Uterus (tissue), 4 donors: ENCODE data around the gene CLDN1. TPM values are rescaled to one million over a fixed set of nuclear protein-coding genes. Genes with fewer than 3 reads are reported as not detected.
A peak's percentile ranks its signal among the peaks of the same experiment; 100 is the strongest.

Experiments
- DNase-seq, 2 donors: peaks; one replicate each; pipeline ENCODE4 v3.0.0-alpha.2; 2019 to 2020
- H3K27ac ChIP-seq, 2 donors: fragments of 200-600 bp; sonication (generic); 1 replicate in 1 of 2; 2 replicates in 1 of 2; pipeline ENCODE4 v1.5.1; 2016 to 2018
- H3K27me3 ChIP-seq, 2 donors: fragments of 200-600 bp; sonication (generic); one replicate each; pipeline ENCODE4 v1.5.1; 2018 to 2019; ENCODE audit warnings: control low read depth in 1 of 2
- H3K36me3 ChIP-seq, 2 donors: fragments of 200-600 bp; sonication (generic); one replicate each; pipeline ENCODE4 v1.5.1; 2019; ENCODE audit warnings: control low read depth in 1 of 2
- H3K4me1 ChIP-seq, 2 donors: fragments of 200-600 bp; sonication (generic); one replicate each; pipeline ENCODE4 v1.5.1; 2018 to 2019; ENCODE audit warnings: control low read depth in 1 of 2
- H3K4me3 ChIP-seq, 2 donors: fragments of 200-600 bp; sonication (generic); 1 replicate in 1 of 2; 2 replicates in 1 of 2; pipeline ENCODE4 v1.5.1; 2018 to 2019; ENCODE audit warnings: mild to moderate bottlenecking in 1 of 2
- H3K9me3 ChIP-seq, 2 donors: fragments of 200-600 bp; sonication (generic); one replicate each; pipeline ENCODE4 v1.5.1; 2019; ENCODE audit warnings: control low read depth in 1 of 2
- CTCF ChIP-seq, 4 experiments: fragments of 200-600 bp in 2 of 4; fragments of 450-650 bp in 2 of 4; sonication (generic) in 2 of 4; IDR thresholded peaks; one replicate each; pipeline ENCODE4 v1.5.1; 2016 to 2019; ENCODE audit warnings: antibody characterized with exemption in 4 of 4, mild to moderate bottlenecking in 2 of 4, moderate library complexity in 1 of 4
- POLR2A ChIP-seq, 2 donors: fragments of 450-650 bp; IDR thresholded peaks; one replicate each; pipeline ENCODE4 v1.6.1; 2016; ENCODE audit warnings: antibody characterized with exemption in 2 of 2, mild to moderate bottlenecking in 1 of 2, moderate library complexity in 1 of 2
- intact Hi-C: fragments of 100-400 bp; cut with DNase I; formaldehyde crosslinking; loops from one replicate; pipeline ENCODE4 v1.15.1; 2023; ENCODE audit warnings: low total_unique reads
- total RNA-seq, 4 donors: library from RNA; depleted of rRNA in 3 of 4; stranded (reverse); fragments of >200 nt in 3 of 4; gene quantifications; one replicate each; pipeline versions ENCODE4 v1.1.0 to v1.2.4, GENCODE V29; 2014 to 2023
- donor health status: DM: yes; HTN: yes; CAD: no.

CLDN1 gene
- total RNA-seq, 4 donors from 2014 or later: 15.1 to 200 (median 38.6) TPM

GRCh38 chr3:190306513-190307163, 15.6 kb downstream of the CLDN1 start:
- intact Hi-C loops: no loop called here
- peak; percentile 40 to 82 for DNase-seq

GRCh38 chr3:190306026-190306425, 16.2 kb downstream of the CLDN1 start:
- no peak overlapping the region for H3K4me3 ChIP-seq
- no peak for TF ChIP-seq CTCF (IDR thresholded peaks at IDR 0.05)
- TF ChIP-seq POLR2A (IDR thresholded peaks at IDR 0.05): no peak
- H3K27me3 ChIP-seq: no peaks in the 10 kb centered on the region
- no peaks in the 10 kb centered on the region for H3K36me3 ChIP-seq
- no peaks in the 10 kb centered on the region for H3K9me3 ChIP-seq
- no peak for DNase-seq
- peaks cover 0 to 15% of the 10 kb centered on the region in 2 donors for H3K4me1 ChIP-seq
- intact Hi-C loops: no loop called here
- H3K27ac ChIP-seq: peak overlapping the region; percentile 60 to 62

More at GRCh38 chr3:190306513-190307163, 15.6 kb downstream of the CLDN1 start:
- Histone ChIP-seq H3K36me3 (no peaks in the 10 kb centered on the region), H3K27ac (peak overlapping the region; percentile 60 to 73), H3K4me1 (peaks cover 0 to 16% of the 10 kb centered on the region in 2 donors), H3K27me3 (no peaks in the 10 kb centered on the region), H3K4me3 (no peak overlapping the region), H3K9me3 (no peaks in the 10 kb centered on the region)
- no peak for TF ChIP-seq POLR2A (IDR thresholded peaks at IDR 0.05)
- no peak for TF ChIP-seq CTCF (IDR thresholded peaks at IDR 0.05)

- intact Hi-C loops: no loop called here
- Histone ChIP-seq H3K36me3 (no peaks in the 10 kb centered on the region), H3K4me1 (peaks cover 0 to 9% of the 10 kb centered on the region in 2 donors), H3K27ac (peak overlapping the region in 1 of 2 donors; percentile 62), H3K4me3 (no peak overlapping the region), H3K9me3 (no peaks in the 10 kb centered on the region), H3K27me3 (no peaks in the 10 kb centered on the region)
- TF ChIP-seq POLR2A (IDR thresholded peaks at IDR 0.05) (no peak), CTCF (IDR thresholded peaks at IDR 0.05) (no peak)
- DNase-seq: no peak
Observed at GRCh38 chr3:190305406-190305805, 16.8 kb downstream of the CLDN1 start.

GRCh38 chr3:190303884-190304283, 18.4 kb downstream of the CLDN1 start:
- intact Hi-C loops: no loop called here
- H3K4me1 ChIP-seq: peaks cover 0 to 7% of the 10 kb centered on the region in 2 donors
- no peaks in the 10 kb centered on the region for H3K9me3 ChIP-seq
- H3K27me3 ChIP-seq: no peaks in the 10 kb centered on the region
- no peak overlapping the region for H3K4me3 ChIP-seq
- peak overlapping the region; percentile 44 to 52 for H3K27ac ChIP-seq
- no peaks in the 10 kb centered on the region for H3K36me3 ChIP-seq
- DNase-seq: no peak
- TF ChIP-seq POLR2A (IDR thresholded peaks at IDR 0.05): no peak

- Histone ChIP-seq H3K36me3 (no peaks in the 10 kb centered on the region), H3K27ac (peak overlapping the region in 1 of 2 donors; percentile 12), H3K4me1 (peaks cover 0 to 4% of the 10 kb centered on the region in 2 donors), H3K27me3 (no peaks in the 10 kb centered on the region), H3K9me3 (no peaks in the 10 kb centered on the region), H3K4me3 (no peak overlapping the region)
- DNase-seq: no peak
- intact Hi-C loops: no loop called here
- TF ChIP-seq CTCF (IDR thresholded peaks at IDR 0.05): no peak
- no peak for TF ChIP-seq POLR2A (IDR thresholded peaks at IDR 0.05)
Observed at GRCh38 chr3:190302212-190302867, 19.9 kb downstream of the CLDN1 start.
